ENCODE data around the gene MMP21. TPM values are rescaled to one million over a fixed set of nuclear protein-coding genes. Genes with fewer than 3 reads are reported as not detected.

Gene MMP21
- total and polyA plus RNA-seq, 8 donors: 0.12 to 0.35 (median 0.14) TPM; not detected in 1

GRCh38 chr10:125811251-125811650 is 35.6 kb upstream of the MMP21 start:
- WGBS, 2 donors: 91 to 100% methylated on average over 1 of the region's 1 CpG
- no peak overlapping the region for H3K27ac ChIP-seq
- peaks cover 0 to 14% (median 0%) of the 10 kb centered on the region in 3 donors for H3K36me3 ChIP-seq
- H3K4me1 ChIP-seq: peaks cover 7 to 10% (median 10%) of the 10 kb centered on the region in 3 donors
- no peak overlapping the region for H3K4me3 ChIP-seq
- H3K27me3 ChIP-seq: no peaks in the 10 kb centered on the region
- no peak for DNase-seq
- no peaks in the 10 kb centered on the region for H3K9me3 ChIP-seq
- intact Hi-C loops (cut with DNase I): no loop called here
- TF ChIP-seq CTCF (IDR thresholded peaks at IDR 0.05): no peak
- FAIRE-seq: no peak
- ATAC-seq: no peak

GRCh38 chr10:125808047-125808446 is 32.4 kb upstream of the MMP21 start:
- no peak for DNase-seq
- no peak for FAIRE-seq
- no peak for TF ChIP-seq CTCF (IDR thresholded peaks at IDR 0.05)
- intact Hi-C loops (cut with DNase I): no loop called here
- Histone ChIP-seq H3K27me3 (no peaks in the 10 kb centered on the region), H3K9me3 (no peaks in the 10 kb centered on the region), H3K4me1 (peaks cover 7 to 10% (median 10%) of the 10 kb centered on the region in 3 donors), H3K36me3 (peaks cover 0 to 17% (median 3%) of the 10 kb centered on the region in 3 donors), H3K4me3 (no peak overlapping the region), H3K27ac (no peak overlapping the region)
- WGBS, 2 donors: 89 to 100% methylated on average over 1 of the region's 1 CpG
- no peak for ATAC-seq

GRCh38 chr10:125802739-125803138 is 27.1 kb upstream of the MMP21 start:
- WGBS, 2 donors: 96 to 97% methylated on average over 7 of the region's 7 CpGs
- peaks cover 7 to 12% (median 10%) of the 10 kb centered on the region in 3 donors for H3K4me1 ChIP-seq
- intact Hi-C loops (cut with DNase I): no loop called here
- FAIRE-seq: no peak
- no peaks in the 10 kb centered on the region for H3K9me3 ChIP-seq
- no peak overlapping the region for H3K4me3 ChIP-seq
- no peak for TF ChIP-seq CTCF (IDR thresholded peaks at IDR 0.05)
- ATAC-seq: no peak
- H3K36me3 ChIP-seq: peaks cover 0 to 17% (median 3%) of the 10 kb centered on the region in 3 donors
- no peaks in the 10 kb centered on the region for H3K27me3 ChIP-seq
- DNase-seq: no peak
- no peak overlapping the region for H3K27ac ChIP-seq

- ATAC-seq (no peak), FAIRE-seq (no peak), DNase-seq (no peak)
- no peak for TF ChIP-seq CTCF (IDR thresholded peaks at IDR 0.05)
- no peaks in the 10 kb centered on the region for H3K27me3 ChIP-seq
- peaks cover 0 to 17% (median 3%) of the 10 kb centered on the region in 3 donors for H3K36me3 ChIP-seq
- intact Hi-C loops (cut with DNase I): no loop called here
- no peaks in the 10 kb centered on the region for H3K9me3 ChIP-seq
- H3K4me3 ChIP-seq: no peak overlapping the region
- H3K4me1 ChIP-seq: peaks cover 7 to 15% (median 14%) of the 10 kb centered on the region in 3 donors
- 88 to 90% methylated on average over 5 of the region's 5 CpGs for WGBS, 2 donors
- no peak overlapping the region for H3K27ac ChIP-seq
These were observed 26.5 kb upstream of the MMP21 start for GRCh38 chr10:125802131-125802530.

- no peak overlapping the region for H3K4me3 ChIP-seq
- peaks cover 7 to 15% (median 14%) of the 10 kb centered on the region in 3 donors for H3K4me1 ChIP-seq
- H3K27ac ChIP-seq: no peak overlapping the region
- FAIRE-seq (no peak), ATAC-seq (no peak), DNase-seq (no peak)
- no peaks in the 10 kb centered on the region for H3K27me3 ChIP-seq
- TF ChIP-seq CTCF (IDR thresholded peaks at IDR 0.05): no peak
- H3K36me3 ChIP-seq: peaks cover 0 to 11% (median 3%) of the 10 kb centered on the region in 3 donors
- no peaks in the 10 kb centered on the region for H3K9me3 ChIP-seq
- 70 to 78% methylated on average over 1 of the region's 1 CpG for WGBS, 2 donors
- intact Hi-C loops (cut with DNase I): no loop called here
These were observed 26.0 kb upstream of the MMP21 start for GRCh38 chr10:125801574-125801973.

Measured in pancreas (tissue), 10 donors.